SU-DHL-6 (cell line): ENCODE results near the gene FBXO42.

ENCODE experiments used
- H2AFZ ChIP-seq: fragments of 200-600 bp; sonication (generic); 2 replicates; pipeline ENCODE4 v1.6.1; 2014; ENCODE audit warnings: low read depth, mild to moderate bottlenecking, moderate library complexity, mixed read lengths, antibody characterized with exemption, low read length; ENCODE audit not compliant: severe bottlenecking
- H3F3A ChIP-seq: fragments of 200-600 bp; shearing (Covaris generic); 2 replicates; pipeline ENCODE4 v1.6.0; 2016; ENCODE audit warnings: antibody characterized with exemption, mild to moderate bottlenecking; ENCODE audit not compliant: insufficient read depth
- H3K27ac ChIP-seq: fragments of 200-600 bp; sonication (generic); 2 replicates; pipeline ENCODE4 v1.5.1; 2016; ENCODE audit warnings: low read depth, mild to moderate bottlenecking, low read length, moderate library complexity, mixed read lengths
- H3K27me3 ChIP-seq: fragments of 200-600 bp; sonication (generic), shearing (Covaris generic); 2 replicates; pipeline ENCODE4 v1.6.0; 2014; ENCODE audit warnings: mild to moderate bottlenecking, low read length
- H3K36me3 ChIP-seq: fragments of 200-600 bp; sonication (generic); 2 replicates; pipeline ENCODE4 v1.6.1; 2014; ENCODE audit warnings: mild to moderate bottlenecking, low read length, mixed read lengths
- H3K4me2 ChIP-seq: fragments of 300-600, 200-600 bp; shearing (Covaris generic), sonication (generic); 2 replicates; pipeline ENCODE4 v1.6.0; 2014; ENCODE audit warnings: low read length, low read depth, mild to moderate bottlenecking; ENCODE audit not compliant: poor library complexity, severe bottlenecking
- H3K4me3 ChIP-seq: fragments of 200-600 bp; sonication (generic); 2 replicates; pipeline ENCODE4 v1.5.1; 2014; ENCODE audit warnings: antibody characterized with exemption, low read length, mild to moderate bottlenecking, mixed read lengths; ENCODE audit not compliant: insufficient read depth, poor library complexity, severe bottlenecking
- H3K79me2 ChIP-seq: fragments of 200-600 bp; sonication (generic); 2 replicates; pipeline ENCODE4 v1.6.1; 2014; ENCODE audit warnings: mild to moderate bottlenecking, low read length, moderate library complexity; ENCODE audit not compliant: insufficient read depth
- H3K9ac ChIP-seq: fragments of 200-600 bp; sonication (generic); 2 replicates; pipeline ENCODE4 v1.7.0; 2014; ENCODE audit warnings: mild to moderate bottlenecking, low read length
- H3K9me2 ChIP-seq: fragments of 200-600 bp; sonication (generic); replicated peaks from 2 replicates; pipeline ENCODE4 v1.6.1; 2014; ENCODE audit warnings: low read length; ENCODE audit not compliant: insufficient read depth
- H3K9me3 ChIP-seq: fragments of 200-600 bp; sonication (generic); 2 replicates; pipeline ENCODE4 v1.6.1; 2014; ENCODE audit warnings: low read length, mixed read lengths; ENCODE audit not compliant: insufficient read depth
- H4K20me1 ChIP-seq: fragments of 200-600 bp; sonication (generic); 2 replicates; pipeline ENCODE4 v1.6.1; 2014; ENCODE audit warnings: low read depth, mild to moderate bottlenecking, antibody characterized with exemption, low read length, moderate library complexity, mixed read lengths
- EZH2phosphoT487 ChIP-seq: fragments of 200-600 bp; sonication (generic), shearing (Covaris generic); conservative IDR thresholded peaks from 2 replicates; pipeline ENCODE4 v1.6.1; 2018; ENCODE audit warnings: mild to moderate bottlenecking, antibody characterized with exemption, low read length, moderate library complexity, mixed read lengths
- TF ChIP-seq, protein P1 (sequence below): fragments of 200-600 bp; sonication (generic); IDR thresholded peaks from one replicate; pipeline ENCODE4 v1.5.1; 2017; ENCODE audit warnings: antibody characterized with exemption, mild to moderate bottlenecking, low read length, moderate library complexity; ENCODE audit not compliant: insufficient read depth, poor library complexity, severe bottlenecking

FBXO42 gene

GRCh38 chr1:16321176-16321867 is 31.0 kb downstream of the FBXO42 start:
- Histone ChIP-seq H3K79me2 (peaks cover 4% of the 10 kb centered on the region; the same call in 1 of the 2 replicates), H4K20me1 (no peaks in the 10 kb centered on the region), H3K4me2 (no peak overlapping the region), H3K36me3 (no peaks in the 10 kb centered on the region), H3K9me2 (no peaks in the 10 kb centered on the region), H3K9me3 (no peaks in the 10 kb centered on the region), H3K4me3 (no peak overlapping the region), H3K9ac (no peak overlapping the region), H2AFZ (no peak overlapping the region), H3F3A (no peaks in the 10 kb centered on the region), H3K27ac (no peak overlapping the region), H3K27me3 (no peaks in the 10 kb centered on the region)
- TF ChIP-seq, protein P1, sequence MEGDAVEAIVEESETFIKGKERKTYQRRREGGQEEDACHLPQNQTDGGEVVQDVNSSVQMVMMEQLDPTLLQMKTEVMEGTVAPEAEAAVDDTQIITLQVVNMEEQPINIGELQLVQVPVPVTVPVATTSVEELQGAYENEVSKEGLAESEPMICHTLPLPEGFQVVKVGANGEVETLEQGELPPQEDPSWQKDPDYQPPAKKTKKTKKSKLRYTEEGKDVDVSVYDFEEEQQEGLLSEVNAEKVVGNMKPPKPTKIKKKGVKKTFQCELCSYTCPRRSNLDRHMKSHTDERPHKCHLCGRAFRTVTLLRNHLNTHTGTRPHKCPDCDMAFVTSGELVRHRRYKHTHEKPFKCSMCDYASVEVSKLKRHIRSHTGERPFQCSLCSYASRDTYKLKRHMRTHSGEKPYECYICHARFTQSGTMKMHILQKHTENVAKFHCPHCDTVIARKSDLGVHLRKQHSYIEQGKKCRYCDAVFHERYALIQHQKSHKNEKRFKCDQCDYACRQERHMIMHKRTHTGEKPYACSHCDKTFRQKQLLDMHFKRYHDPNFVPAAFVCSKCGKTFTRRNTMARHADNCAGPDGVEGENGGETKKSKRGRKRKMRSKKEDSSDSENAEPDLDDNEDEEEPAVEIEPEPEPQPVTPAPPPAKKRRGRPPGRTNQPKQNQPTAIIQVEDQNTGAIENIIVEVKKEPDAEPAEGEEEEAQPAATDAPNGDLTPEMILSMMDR: no peak
- no peak for TF ChIP-seq EZH2phosphoT487

- no peaks in the 10 kb centered on the region; the same call in 1 of the 2 replicates for H3K79me2 ChIP-seq
Measured at GRCh38 chr1:16318555-16318954, 33.7 kb downstream of the FBXO42 start.

GRCh38 chr1:16315437-16315836 is 36.8 kb downstream of the FBXO42 start:
- Histone ChIP-seq H3K9ac (no peak overlapping the region), H4K20me1 (no peaks in the 10 kb centered on the region), H3K27me3 (no peaks in the 10 kb centered on the region), H3K9me3 (no peaks in the 10 kb centered on the region), H3F3A (no peaks in the 10 kb centered on the region), H3K79me2 (no peaks in the 10 kb centered on the region), H3K4me2 (no peak overlapping the region), H2AFZ (no peak overlapping the region), H3K9me2 (no peaks in the 10 kb centered on the region), H3K4me3 (no peak overlapping the region), H3K27ac (no peak overlapping the region), H3K36me3 (no peaks in the 10 kb centered on the region)
- TF ChIP-seq, protein P1: no peak
- no peak for TF ChIP-seq EZH2phosphoT487

More at GRCh38 chr1:16318555-16318954, 33.7 kb downstream of the FBXO42 start:
- Histone ChIP-seq H3K9me2 (no peaks in the 10 kb centered on the region), H3K27ac (no peak overlapping the region), H3K4me3 (no peak overlapping the region), H3K9ac (no peak overlapping the region), H4K20me1 (no peaks in the 10 kb centered on the region), H3K36me3 (no peaks in the 10 kb centered on the region), H3K4me2 (no peak overlapping the region), H3K27me3 (no peaks in the 10 kb centered on the region), H3F3A (no peaks in the 10 kb centered on the region), H2AFZ (no peak overlapping the region), H3K9me3 (no peaks in the 10 kb centered on the region)
- TF ChIP-seq, protein P1: no peak
- no peak for TF ChIP-seq EZH2phosphoT487
